COLO668 (cell line): ENCODE data around the gene SCAPER.
A peak's percentile ranks its signal among the peaks of the same experiment; 100 is the strongest.
"Not testable (repeated sequence)": the region's sequence is repeated elsewhere in the genome, so short reads cannot be mapped to it uniquely, and the experiment has no call there.

Source experiments
- DNase-seq: peaks from one replicate; lab custom pipeline; 2025; ENCODE audit not compliant: unreplicated experiment; lab: John Stamatoyannopoulos, UW

SCAPER gene

GRCh38 chr15:76787273-76787672, 117.9 kb downstream of the SCAPER start:
- DNase-seq, result no peak

DNA sequence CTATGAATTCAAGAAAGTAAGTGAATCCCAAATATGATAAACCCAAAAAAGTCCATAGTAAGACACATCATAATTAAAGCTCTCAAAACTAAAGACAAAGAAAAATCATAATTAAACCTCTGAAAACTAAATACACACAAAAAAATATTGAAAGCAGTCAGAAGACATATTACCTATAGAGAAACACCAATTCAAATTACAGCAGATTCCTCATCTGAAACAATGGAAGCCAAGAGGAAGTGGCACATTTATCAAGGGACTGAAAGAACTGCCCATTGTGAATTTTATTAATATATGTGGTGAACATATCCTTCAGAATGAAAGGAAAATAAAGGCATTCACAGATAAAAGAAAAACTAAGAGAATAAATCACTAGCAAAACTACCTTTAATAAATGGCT, 128.2 kb downstream of the SCAPER start:
- DNase-seq, result no peak

- no peak for DNase-seq
These were observed 128.7 kb downstream of the SCAPER start for GRCh38 chr15:76776480-76776879.

- DNase-seq, result no peak
These were observed 131.9 kb downstream of the SCAPER start for GRCh38 chr15:76773234-76773633.

GRCh38 chr15:76772776-76773175, 132.4 kb downstream of the SCAPER start:
- DNase-seq, result no peak

DNA sequence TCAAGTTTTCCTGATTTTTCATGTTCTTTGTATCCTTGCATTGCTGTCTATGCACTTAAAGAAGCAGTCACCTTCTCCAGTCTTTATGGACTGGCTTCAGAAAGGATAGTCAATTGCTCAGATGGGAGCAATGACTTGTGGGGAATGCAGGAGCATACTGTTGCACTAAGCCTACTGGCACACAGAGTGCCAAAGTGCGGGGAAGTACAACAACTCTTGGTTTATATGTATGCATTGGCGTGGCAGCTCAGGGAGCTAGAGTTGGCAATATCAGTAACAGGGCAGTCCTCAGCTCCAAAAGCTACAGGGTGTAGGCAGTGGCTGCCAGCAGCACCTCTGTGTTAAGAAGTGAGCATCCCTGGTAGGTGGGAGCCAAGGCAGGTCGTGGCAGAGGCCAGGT, 141.1 kb downstream of the SCAPER start:
- no peak for DNase-seq

GRCh38 chr15:76763554-76763953, 141.6 kb downstream of the SCAPER start:
- no peak for DNase-seq

DNA sequence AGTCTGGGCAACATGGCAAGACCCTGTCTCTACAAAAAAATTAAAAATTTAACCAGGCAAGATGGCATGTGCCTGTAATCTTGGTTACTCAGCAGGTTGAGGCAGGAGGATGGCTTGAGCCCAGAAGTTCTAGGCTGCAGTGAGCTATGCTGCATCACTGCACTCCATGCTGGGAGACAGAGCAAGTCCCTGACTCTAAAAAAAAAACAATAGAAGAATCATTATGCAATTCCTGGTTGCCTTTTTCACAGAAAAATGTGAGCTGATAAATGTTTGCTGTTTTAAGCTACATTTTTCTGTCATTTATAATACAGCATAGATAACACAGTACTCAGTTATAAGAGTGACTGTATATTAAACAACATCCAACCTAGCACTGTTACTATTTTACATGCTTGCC, 148.8 kb downstream of the SCAPER start:
- no peak for DNase-seq

DNA sequence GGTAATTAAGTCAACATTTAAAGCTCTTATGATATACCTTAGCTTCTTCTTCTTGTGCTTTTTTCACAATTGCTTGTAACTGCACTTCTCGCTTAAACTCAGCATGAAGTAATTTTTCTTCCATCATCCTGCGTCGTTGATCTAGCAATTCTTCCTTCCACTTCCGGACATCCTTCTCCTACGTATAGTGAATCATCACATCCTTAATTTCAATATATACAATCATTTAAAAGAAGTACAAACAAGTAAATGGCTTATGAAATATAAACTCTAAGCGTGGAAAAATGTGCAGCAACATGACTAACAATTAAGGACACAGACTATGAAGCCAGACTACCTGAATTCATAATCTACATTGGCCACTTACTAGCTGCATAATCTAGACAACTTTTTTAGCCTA, 151.4 kb downstream of the SCAPER start:
- no peak for DNase-seq

DNA sequence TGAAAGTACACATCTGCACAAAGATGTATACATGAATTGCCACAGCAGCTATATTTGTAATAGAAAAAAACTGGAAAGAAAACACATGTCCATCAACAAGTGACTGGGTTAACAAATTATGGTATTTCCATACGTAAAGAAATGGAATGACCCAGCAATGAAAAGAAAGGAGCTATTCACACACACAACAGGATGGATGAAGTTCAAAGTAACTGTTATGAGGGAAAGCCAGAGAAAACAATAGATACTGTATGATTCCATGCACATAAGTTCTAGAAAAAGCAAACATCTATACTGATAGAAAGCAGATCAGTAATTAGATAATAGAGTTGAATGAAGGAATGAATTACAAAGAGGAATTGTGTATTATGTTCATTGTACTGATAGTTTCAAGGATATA, 152.0 kb downstream of the SCAPER start:
- no peak for DNase-seq

DNA sequence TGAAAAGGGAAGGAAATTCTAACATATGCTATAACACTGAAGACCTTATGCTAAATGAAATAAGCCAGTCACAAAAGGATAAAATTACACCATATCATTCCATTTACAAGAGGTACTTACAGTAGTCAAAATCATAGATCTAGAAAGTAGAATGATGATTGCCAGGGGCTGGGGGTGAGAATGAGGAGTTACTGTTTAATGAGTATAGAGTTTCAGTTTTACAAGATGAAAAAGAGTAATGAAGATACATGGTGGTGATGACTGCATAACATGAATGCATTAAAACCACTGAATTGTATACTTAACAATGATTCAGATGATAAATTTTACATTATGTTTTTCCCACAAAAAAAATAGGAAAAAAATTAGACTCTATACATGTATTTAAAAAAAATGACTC, 152.6 kb downstream of the SCAPER start:
- no peak for DNase-seq

GRCh38 chr15:76737573-76737972, 167.6 kb downstream of the SCAPER start:
- DNase-seq, result no peak

- peak; percentile 19 for DNase-seq
These were observed 172.8 kb downstream of the SCAPER start for GRCh38 chr15:76732321-76732720.

DNA sequence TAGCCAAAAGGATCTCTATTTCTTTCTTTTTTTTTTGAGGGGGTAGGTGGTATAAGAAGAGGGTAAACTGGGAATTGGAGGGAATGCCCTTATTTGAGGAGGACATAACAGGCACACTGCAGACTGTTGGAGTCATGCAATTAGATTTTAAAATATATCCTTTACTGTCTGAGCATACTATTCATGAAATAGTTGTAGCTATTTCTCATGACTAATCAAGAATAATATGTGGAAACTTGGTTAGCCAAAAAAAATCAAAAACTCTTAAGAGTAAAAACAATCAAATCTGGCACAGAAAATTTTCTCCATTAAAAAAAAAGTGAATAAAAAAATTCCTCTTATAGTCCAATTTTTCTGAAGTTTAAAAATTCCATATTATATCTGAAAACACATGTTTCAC, 174.9 kb downstream of the SCAPER start:
- DNase-seq, result no peak

DNA sequence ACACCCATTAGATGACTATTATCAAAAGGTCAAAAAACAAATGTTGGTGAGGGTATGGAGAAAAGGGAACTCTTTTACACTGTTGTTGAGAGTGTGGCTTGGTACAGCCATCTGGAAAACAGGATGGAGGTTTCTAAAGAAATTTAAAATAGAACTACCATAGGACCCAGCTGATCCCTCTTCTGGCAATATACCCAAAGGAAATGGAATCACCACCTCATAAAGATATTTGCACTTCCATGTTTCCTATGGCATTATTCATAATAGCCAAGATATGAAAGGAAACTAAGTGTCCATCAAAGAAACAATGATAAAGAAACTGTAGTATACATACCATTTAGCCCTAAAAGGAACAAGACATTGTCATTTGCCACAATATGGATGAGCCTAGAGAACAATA, 186.3 kb downstream of the SCAPER start:
- DNase-seq, result no peak

- DNase-seq, result no peak
These were observed 190.2 kb downstream of the SCAPER start for GRCh38 chr15:76714950-76715349.

GRCh38 chr15:76711351-76711827, 193.8 kb downstream of the SCAPER start:
- no peak for DNase-seq

- DNase-seq, result not testable (repeated sequence)
These were observed 201.1 kb downstream of the SCAPER start for GRCh38 chr15:76704032-76704431.

DNA sequence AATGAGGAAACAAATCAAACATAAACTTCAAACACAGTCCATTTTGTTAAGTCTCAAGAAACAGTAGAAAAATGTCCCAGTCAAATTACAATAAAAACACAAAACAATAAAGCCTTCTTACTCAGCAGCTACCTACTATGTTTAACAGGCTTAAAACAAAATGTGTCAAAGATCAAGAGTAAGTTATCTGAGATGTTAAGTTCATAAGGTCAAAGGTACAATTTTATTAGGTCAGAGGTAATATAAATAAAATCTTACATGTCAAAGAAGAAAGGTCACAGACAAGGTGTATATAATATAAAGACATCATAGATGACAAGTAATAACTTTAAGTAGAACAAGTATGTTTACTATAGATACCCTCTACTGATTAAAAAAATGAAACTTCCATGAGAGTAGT, 208.3 kb downstream of the SCAPER start:
- no peak for DNase-seq

DNA sequence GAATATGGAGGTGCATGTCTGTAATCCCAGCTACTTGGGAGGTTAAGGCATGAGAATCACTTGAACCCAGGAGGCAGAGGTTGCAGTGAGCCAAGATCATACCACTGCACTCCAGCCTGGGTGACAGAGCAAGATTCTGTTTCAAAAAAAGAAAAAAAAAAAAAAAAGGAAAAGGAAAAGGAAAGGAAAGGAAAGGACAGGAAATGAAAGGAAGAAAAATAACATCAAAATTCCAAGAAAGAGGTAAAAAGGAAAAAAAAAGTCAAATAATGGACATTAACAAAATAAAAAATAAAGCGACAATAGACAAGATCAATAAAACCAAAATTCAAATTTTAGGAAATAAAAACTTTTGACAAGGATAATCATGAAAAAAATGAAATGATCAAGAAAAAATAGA, 212.6 kb downstream of the SCAPER start:
- DNase-seq, result not testable (repeated sequence)

- not testable (repeated sequence) for DNase-seq
These were observed 217.5 kb downstream of the SCAPER start for GRCh38 chr15:76687592-76687991.

GRCh38 chr15:76684002-76684401, 221.1 kb downstream of the SCAPER start:
- DNase-seq, result no peak

DNA sequence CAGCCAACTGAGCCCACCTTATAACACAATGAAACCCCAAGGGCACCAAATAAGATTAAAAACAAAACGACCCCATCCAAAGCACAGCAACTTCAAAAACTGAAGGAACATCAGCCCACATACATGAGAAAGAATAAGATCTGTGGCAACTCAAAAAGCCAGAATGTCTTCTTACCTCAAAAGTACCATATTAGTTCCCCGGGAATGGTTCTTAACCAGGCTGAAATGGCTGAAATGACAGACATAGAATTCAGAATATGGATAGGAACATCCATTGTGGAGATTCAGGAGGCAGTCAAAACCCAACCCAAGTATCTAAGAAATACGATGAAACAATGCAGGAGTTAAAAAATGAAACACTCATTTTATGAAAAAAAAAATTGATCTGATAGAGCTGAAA, 222.3 kb downstream of the SCAPER start:
- no peak for DNase-seq

- no peak for DNase-seq
These were observed 222.9 kb downstream of the SCAPER start for GRCh38 chr15:76682259-76682658.
